GM12865 (cell line): ENCODE results near the gene KCNA4.
A peak's percentile ranks its signal among the peaks of the same experiment; 100 is the strongest.

Experiments
- DNase-seq: peaks from one replicate; pipeline ENCODE4 v3.0.0; 2010; ENCODE audit warnings: low read depth
- H3K4me3 ChIP-seq: 2 replicates; pipeline ENCODE4 v1.5.1; 2011; ENCODE audit warnings: mild to moderate bottlenecking, low read depth, low read length, control low read depth
- CTCF ChIP-seq: IDR thresholded peaks from 2 replicates; pipeline ENCODE4 v1.5.1; 2011; ENCODE audit warnings: low read length, control low read depth, low read depth, inconsistent platforms; ENCODE audit not compliant: insufficient read depth; ENCODE audit errors: missing control alignments

KCNA4 gene

GRCh38 chr11:29963796-29964195 lies 53.0 kb downstream of the KCNA4 start:
- TF ChIP-seq CTCF = no peak
- no peak for DNase-seq
- H3K4me3 ChIP-seq = no peak overlapping the region

GRCh38 chr11:29963036-29963435 lies 53.8 kb downstream of the KCNA4 start:
- H3K4me3 ChIP-seq = no peak overlapping the region
- no peak for TF ChIP-seq CTCF
- no peak for DNase-seq

DNA sequence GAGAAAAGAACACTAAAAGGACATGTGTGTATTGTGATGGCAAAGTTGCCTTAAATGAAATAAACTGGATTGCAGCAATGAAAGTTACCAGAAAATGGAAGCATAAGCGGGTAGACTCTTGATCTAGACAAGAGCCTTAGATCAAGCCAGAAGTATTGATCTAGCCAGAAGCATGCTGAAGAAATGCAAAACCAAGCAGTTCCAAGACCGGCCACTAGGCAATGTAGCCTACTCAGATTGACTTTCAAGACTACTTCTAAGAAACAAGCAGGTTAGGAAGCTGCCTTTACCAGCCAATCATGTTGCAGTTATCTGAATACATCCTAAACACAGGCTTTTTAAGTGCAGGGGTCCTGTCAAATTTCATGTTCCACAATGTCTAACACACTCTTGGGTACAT lies 54.6 kb downstream of the KCNA4 start:
- H3K4me3 ChIP-seq = no peak overlapping the region
- peak; percentile 41 for DNase-seq
- TF ChIP-seq CTCF = peak; percentile 47
